ENCODE measurements around the gene SLC5A11. TPM values are rescaled to one million over a fixed set of nuclear protein-coding genes. Genes with fewer than 3 reads are reported as not detected.
A peak's percentile ranks its signal among the peaks of the same experiment; 100 is the strongest.
"Not testable (repeated sequence)": the region's sequence is repeated elsewhere in the genome, so short reads cannot be mapped to it uniquely, and the experiment has no call there.

SLC5A11 gene
- polyA plus RNA-seq, 6 donors from 2014 or later: not detected

- Mint-ChIP-seq H3K36me3 (peaks cover 7 to 8% of the 10 kb centered on the region in 2 donors), H3K4me1 (peaks cover 0 to 3% (median 0%) of the 10 kb centered on the region in 3 donors), H3K27ac (no peak overlapping the region), H3K27me3 (peaks cover 0 to 14% (median 5%) of the 10 kb centered on the region in 3 donors), H3K4me3 (no peak overlapping the region), H3K9me3 (peaks cover 0 to 17% (median 3%) of the 10 kb centered on the region in 7 donors)
- ATAC-seq (ENCODE audit: low read depth in 2 of 2) (no peak), DNase-seq (no peak)
Measured at GRCh38 chr16:24890746-24891145, 45.0 kb downstream of the SLC5A11 start.

- peak overlapping the region in 1 of 8 donors; percentile 21 for H3K4me3 Mint-ChIP-seq
- DNase-seq (peak; percentile 11), ATAC-seq (ENCODE audit: low read depth in 2 of 2) (peak; percentile 76 to 90)
- H3K36me3 Mint-ChIP-seq: peaks cover 0 to 7% of the 10 kb centered on the region in 2 donors
- H3K27ac Mint-ChIP-seq: no peak overlapping the region
- H3K9me3 Mint-ChIP-seq: peaks cover 2 to 10% (median 6%) of the 10 kb centered on the region in 7 donors
- peaks cover 0 to 7% (median 5%) of the 10 kb centered on the region in 3 donors for H3K27me3 Mint-ChIP-seq
- peaks cover 6 to 13% (median 7%) of the 10 kb centered on the region in 3 donors for H3K4me1 Mint-ChIP-seq
Measured at GRCh38 chr16:24896439-24896838, 50.7 kb downstream of the SLC5A11 start.

GRCh38 chr16:24897522-24897921 is 51.8 kb downstream of the SLC5A11 start:
- not testable (repeated sequence) for H3K27ac Mint-ChIP-seq; H3K4me3 Mint-ChIP-seq; DNase-seq; H3K36me3 Mint-ChIP-seq; ATAC-seq (ENCODE audit: low read depth in 2 of 2)
- H3K4me1 Mint-ChIP-seq: peaks cover 6 to 13% (median 7%) of the 10 kb centered on the region in 3 donors
- peaks cover 0 to 10% (median 5%) of the 10 kb centered on the region in 3 donors for H3K27me3 Mint-ChIP-seq
- H3K9me3 Mint-ChIP-seq: peaks cover 2 to 10% (median 6%) of the 10 kb centered on the region in 7 donors

DNA sequence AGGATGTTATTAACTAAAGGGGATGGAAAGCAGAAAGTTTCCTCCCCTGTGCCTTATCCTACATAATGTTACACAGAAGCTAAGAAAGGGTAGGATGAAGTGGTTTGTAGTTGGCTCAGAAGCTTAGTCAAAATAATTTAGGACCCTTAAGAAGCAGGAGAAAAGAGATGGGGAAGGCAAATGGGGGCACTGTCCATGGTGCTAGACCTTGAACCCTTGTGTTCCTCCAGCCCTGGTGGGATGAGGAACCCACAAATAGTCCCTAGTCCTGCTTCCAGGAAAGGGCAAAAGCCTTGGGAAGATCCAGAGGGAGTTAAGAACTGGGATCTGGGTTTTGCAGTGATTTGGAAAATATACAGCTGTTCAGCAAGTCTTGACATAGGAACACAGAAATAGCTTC is 54.5 kb downstream of the SLC5A11 start:
- H3K9me3 Mint-ChIP-seq: peaks cover 2 to 12% (median 9%) of the 10 kb centered on the region in 7 donors
- no peak for DNase-seq
- H3K4me1 Mint-ChIP-seq: peaks cover 6 to 12% (median 7%) of the 10 kb centered on the region in 3 donors
- H3K27me3 Mint-ChIP-seq: peaks cover 0 to 6% (median 5%) of the 10 kb centered on the region in 3 donors
- peaks cover 0 to 7% of the 10 kb centered on the region in 2 donors for H3K36me3 Mint-ChIP-seq
- H3K27ac Mint-ChIP-seq: no peak overlapping the region
- no peak overlapping the region for H3K4me3 Mint-ChIP-seq
- ATAC-seq (ENCODE audit: low read depth in 2 of 2): no peak

- Mint-ChIP-seq H3K4me3 (no peak overlapping the region), H3K27me3 (peaks cover 0 to 6% (median 0%) of the 10 kb centered on the region in 3 donors), H3K4me1 (peaks cover 0 to 8% (median 4%) of the 10 kb centered on the region in 3 donors), H3K36me3 (no peaks in the 10 kb centered on the region), H3K27ac (peak overlapping the region in 1 of 6 donors; percentile 60), H3K9me3 (peaks cover 0 to 7% (median 0%) of the 10 kb centered on the region in 7 donors)
- DNase-seq: no peak
- no peak for ATAC-seq (ENCODE audit: low read depth in 2 of 2)
Measured at GRCh38 chr16:24906199-24906808, 60.5 kb downstream of the SLC5A11 start.

DNA sequence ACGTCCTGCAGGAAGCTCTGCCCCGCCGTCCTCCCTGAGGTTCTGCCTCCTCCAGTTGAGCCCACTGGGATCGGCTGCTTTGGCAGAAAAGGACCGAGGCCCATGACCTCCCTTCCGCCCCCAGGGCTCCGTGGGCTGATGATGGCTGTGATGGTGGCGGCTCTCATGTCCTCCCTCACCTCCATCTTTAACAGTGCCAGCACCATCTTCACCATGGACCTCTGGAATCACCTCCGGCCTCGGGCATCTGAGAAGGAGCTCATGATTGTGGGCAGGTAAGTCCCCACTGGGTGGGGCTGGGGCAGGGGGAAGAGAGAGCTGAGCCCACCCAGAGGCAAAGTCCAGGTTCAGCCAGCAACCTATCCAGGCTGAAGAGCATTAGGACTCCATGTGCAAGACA is 61.1 kb downstream of the SLC5A11 start:
- Mint-ChIP-seq H3K9me3 (peaks cover 0 to 7% (median 0%) of the 10 kb centered on the region in 7 donors), H3K4me1 (peaks cover 0 to 8% (median 4%) of the 10 kb centered on the region in 3 donors), H3K36me3 (no peaks in the 10 kb centered on the region), H3K4me3 (no peak overlapping the region), H3K27me3 (peaks cover 0 to 4% (median 0%) of the 10 kb centered on the region in 3 donors), H3K27ac (peak overlapping the region in 1 of 6 donors; percentile 34)
- no peak for ATAC-seq (ENCODE audit: low read depth in 2 of 2)
- no peak for DNase-seq

GRCh38 chr16:24908716-24909115 is 63.0 kb downstream of the SLC5A11 start:
- H3K27ac Mint-ChIP-seq: peak overlapping the region in 1 of 6 donors; percentile 85
- peaks cover 0 to 8% (median 4%) of the 10 kb centered on the region in 3 donors for H3K4me1 Mint-ChIP-seq
- H3K36me3 Mint-ChIP-seq: no peaks in the 10 kb centered on the region
- H3K4me3 Mint-ChIP-seq: no peak overlapping the region
- DNase-seq (no peak), ATAC-seq (ENCODE audit: low read depth in 2 of 2) (no peak)
- peaks cover 0 to 1% (median 0%) of the 10 kb centered on the region in 7 donors for H3K9me3 Mint-ChIP-seq
- H3K27me3 Mint-ChIP-seq: no peaks in the 10 kb centered on the region

- no peak for DNase-seq
- no peaks in the 10 kb centered on the region for H3K27me3 Mint-ChIP-seq
- no peak overlapping the region for H3K4me3 Mint-ChIP-seq
- ATAC-seq (ENCODE audit: low read depth in 2 of 2): no peak
- peaks cover 0 to 8% (median 4%) of the 10 kb centered on the region in 3 donors for H3K4me1 Mint-ChIP-seq
- H3K36me3 Mint-ChIP-seq: peaks cover 0 to under 1% of the 10 kb centered on the region in 2 donors
- no peaks in the 10 kb centered on the region for H3K9me3 Mint-ChIP-seq
- H3K27ac Mint-ChIP-seq: peak overlapping the region in 1 of 6 donors; percentile 33
Measured at GRCh38 chr16:24909856-24910255, 64.1 kb downstream of the SLC5A11 start.

DNA sequence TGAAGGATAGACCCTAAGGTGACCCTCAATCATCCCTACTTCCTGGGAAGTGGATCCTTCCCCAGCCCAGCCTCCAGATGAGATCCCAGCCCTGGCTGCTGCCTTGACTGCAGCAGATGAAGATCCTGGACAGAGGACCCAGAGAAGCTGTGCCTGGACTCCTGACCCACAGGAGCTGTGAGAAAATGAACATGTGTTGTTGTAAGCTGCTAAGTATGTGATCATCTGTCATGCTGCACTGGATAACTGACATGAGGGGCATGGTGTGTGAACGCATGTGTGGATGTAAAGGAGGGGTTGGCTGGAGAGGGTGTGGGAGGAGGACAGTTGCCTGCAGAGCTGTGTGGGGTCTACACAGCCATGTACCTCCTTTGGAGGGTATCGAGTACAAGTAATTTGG is 69.3 kb downstream of the SLC5A11 start:
- DNase-seq (no peak), ATAC-seq (ENCODE audit: low read depth in 2 of 2) (no peak)
- Mint-ChIP-seq H3K9me3 (no peaks in the 10 kb centered on the region), H3K4me1 (peaks cover 7 to 26% (median 20%) of the 10 kb centered on the region in 3 donors), H3K36me3 (peaks cover 4 to 16% of the 10 kb centered on the region in 2 donors), H3K4me3 (peak overlapping the region in 1 of 8 donors; percentile 64), H3K27me3 (no peaks in the 10 kb centered on the region), H3K27ac (peak overlapping the region in 3 of 6 donors; percentile 29 to 66 (median 64))

DNA sequence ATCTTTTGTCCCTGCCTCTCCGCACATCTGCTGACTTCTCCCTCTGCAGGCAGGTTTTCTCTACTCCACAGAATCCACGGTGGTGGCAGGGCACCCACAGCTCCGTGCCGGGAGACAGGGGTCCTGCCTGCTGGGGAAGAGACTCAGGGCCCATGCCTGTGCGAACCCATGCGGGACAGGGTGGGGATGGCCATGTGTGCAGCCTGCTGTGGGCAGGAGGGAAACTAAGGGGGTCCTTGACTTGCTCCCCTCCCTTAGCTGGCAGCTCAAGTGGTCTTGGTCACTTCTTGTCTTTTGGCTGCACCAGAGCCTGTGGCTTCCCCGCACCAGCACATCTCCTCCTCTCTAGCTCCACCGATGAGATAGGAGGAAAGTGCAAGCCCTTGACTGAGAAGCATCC is 69.8 kb downstream of the SLC5A11 start:
- no peaks in the 10 kb centered on the region for H3K27me3 Mint-ChIP-seq

DNA sequence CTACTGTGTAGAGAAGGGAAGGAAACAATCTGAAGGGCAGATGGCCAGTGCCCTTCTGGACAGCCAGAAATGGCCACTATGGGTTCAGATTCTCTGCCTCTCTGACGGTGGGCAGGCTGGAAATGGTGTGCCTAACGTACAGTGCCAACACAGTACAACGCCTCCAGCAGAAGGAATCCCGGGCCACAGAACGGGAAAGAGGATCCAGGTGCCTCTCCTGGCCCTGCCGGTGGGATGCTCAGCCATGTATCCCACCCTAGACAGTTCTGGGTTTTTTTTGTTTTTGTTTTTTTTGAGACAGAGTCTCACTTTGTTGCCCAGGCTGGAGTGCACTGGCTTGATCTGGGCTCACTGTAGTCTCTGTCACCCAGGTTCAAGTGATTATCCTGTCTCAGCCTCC is 71.5 kb downstream of the SLC5A11 start:
- ATAC-seq (ENCODE audit: low read depth in 2 of 2) (no peak), DNase-seq (no peak)
- H3K9me3 Mint-ChIP-seq: no peaks in the 10 kb centered on the region
- H3K36me3 Mint-ChIP-seq: peaks cover 11 to 33% of the 10 kb centered on the region in 2 donors
- H3K4me1 Mint-ChIP-seq: peaks cover 14 to 28% (median 26%) of the 10 kb centered on the region in 3 donors
- H3K27me3 Mint-ChIP-seq: no peaks in the 10 kb centered on the region
- no peak overlapping the region for H3K4me3 Mint-ChIP-seq
- H3K27ac Mint-ChIP-seq: peak overlapping the region in 4 of 6 donors; percentile 20 to 60 (median 35)

More for the DNA sequence above, 69.8 kb downstream of the SLC5A11 start:
- peak overlapping the region in 1 of 8 donors; percentile 84 for H3K4me3 Mint-ChIP-seq
- peaks cover 4 to 20% of the 10 kb centered on the region in 2 donors for H3K36me3 Mint-ChIP-seq
- peak overlapping the region in 3 of 6 donors; percentile 11 to 90 (median 59) for H3K27ac Mint-ChIP-seq
- no peaks in the 10 kb centered on the region for H3K9me3 Mint-ChIP-seq
- ATAC-seq (ENCODE audit: low read depth in 2 of 2) (no peak), DNase-seq (no peak)
- H3K4me1 Mint-ChIP-seq: peaks cover 7 to 26% (median 20%) of the 10 kb centered on the region in 3 donors

DNA sequence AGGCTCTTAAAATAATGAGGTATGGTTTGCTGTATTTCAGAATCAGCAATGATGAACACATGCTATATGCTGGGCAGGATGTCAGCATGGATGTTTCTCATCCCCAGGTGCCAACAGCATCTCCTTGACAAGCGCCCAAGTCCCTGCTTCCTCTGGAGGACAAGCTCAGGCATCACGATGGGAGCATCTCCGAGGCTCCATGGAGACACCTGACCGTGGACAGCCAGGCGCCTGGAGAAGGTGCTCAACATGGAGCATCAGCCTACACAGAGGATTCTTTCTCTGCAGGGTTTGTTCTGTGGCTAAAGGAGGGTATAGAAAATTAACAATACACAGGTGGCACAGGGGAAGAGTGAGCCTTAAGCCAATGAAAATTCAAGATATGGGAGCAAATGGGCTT is 72.1 kb downstream of the SLC5A11 start:
- Mint-ChIP-seq H3K27ac (peak overlapping the region in 4 of 6 donors; percentile 4 to 88 (median 52)), H3K4me1 (peaks cover 16 to 35% (median 26%) of the 10 kb centered on the region in 3 donors), H3K36me3 (peaks cover 14 to 37% of the 10 kb centered on the region in 2 donors), H3K27me3 (no peaks in the 10 kb centered on the region), H3K4me3 (peak overlapping the region in 1 of 8 donors; percentile 9), H3K9me3 (no peaks in the 10 kb centered on the region)
- no peak for DNase-seq
- ATAC-seq (ENCODE audit: low read depth in 2 of 2): no peak

DNA sequence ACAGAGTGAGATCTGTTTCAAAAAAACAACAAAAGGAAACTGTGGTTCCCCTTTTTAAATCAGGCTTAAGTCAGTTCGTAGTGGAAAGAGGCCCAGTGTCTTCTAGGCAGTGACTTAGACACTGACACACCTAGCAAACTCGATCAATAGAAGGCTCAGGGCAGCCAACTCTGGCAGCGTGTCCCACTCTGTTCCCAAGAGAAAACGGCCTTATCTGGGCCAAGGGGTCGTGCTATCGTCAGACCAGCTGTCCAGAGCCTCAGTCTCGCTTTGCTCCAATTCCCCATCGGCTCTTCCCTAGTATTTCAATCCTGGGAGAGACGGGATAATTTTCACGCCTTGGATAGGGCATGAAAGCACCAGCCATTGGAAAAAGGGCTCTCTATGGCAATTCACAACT is 72.9 kb downstream of the SLC5A11 start:
- Mint-ChIP-seq H3K4me3 (no peak overlapping the region), H3K27me3 (no peaks in the 10 kb centered on the region), H3K4me1 (peaks cover 18 to 37% (median 26%) of the 10 kb centered on the region in 3 donors), H3K9me3 (no peaks in the 10 kb centered on the region), H3K36me3 (peaks cover 14 to 41% of the 10 kb centered on the region in 2 donors), H3K27ac (peak overlapping the region in 5 of 6 donors; percentile 21 to 88 (median 52))
- DNase-seq (no peak), ATAC-seq (ENCODE audit: low read depth in 2 of 2) (peak in 1 of 2 donors; percentile 47)

DNA sequence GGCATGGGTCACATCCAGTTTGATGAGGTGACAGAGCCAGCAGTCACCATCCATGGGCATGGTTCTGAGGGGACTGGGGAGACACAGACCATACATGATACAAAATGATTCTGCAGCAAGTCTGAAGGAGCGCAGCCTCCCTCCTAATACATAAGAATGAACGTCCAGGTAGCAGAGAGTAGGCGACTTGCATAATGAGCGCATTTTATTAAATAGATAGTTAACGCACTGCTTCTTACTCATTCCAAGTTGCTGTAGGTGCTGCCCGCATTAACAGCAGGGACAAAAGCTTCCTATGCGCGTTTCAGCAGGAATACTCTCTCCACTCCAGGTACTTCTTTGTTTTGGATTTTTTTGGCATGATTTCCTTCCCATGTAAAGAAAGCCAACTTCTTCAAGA is 73.8 kb downstream of the SLC5A11 start:
- ATAC-seq (ENCODE audit: low read depth in 2 of 2): no peak
- Mint-ChIP-seq H3K4me1 (peaks cover 18 to 37% (median 26%) of the 10 kb centered on the region in 3 donors), H3K27me3 (no peaks in the 10 kb centered on the region), H3K36me3 (peaks cover 14 to 41% of the 10 kb centered on the region in 2 donors), H3K4me3 (no peak overlapping the region), H3K27ac (peak overlapping the region in 3 of 6 donors; percentile 39 to 89 (median 52)), H3K9me3 (no peaks in the 10 kb centered on the region)
- no peak for DNase-seq

All from naive B cell (primary cell).